HepG2 (cell line): ENCODE data around the gene TRIP4. TPM values are rescaled to one million over a fixed set of nuclear protein-coding genes. Genes with fewer than 3 reads are reported as not detected.
A peak's percentile ranks its signal among the peaks of the same experiment; 100 is the strongest.

ENCODE experiments used
- ARNTL ChIP-seq: sonication (generic); formaldehyde crosslinking; IDR thresholded peaks from 2 replicates; pipeline ENCODE4 v1.4.0; 2020; ENCODE audit warnings: mild to moderate bottlenecking, missing genetic modification reagents
- DMTF1 ChIP-seq: sonication (generic); formaldehyde crosslinking; IDR thresholded peaks from 2 replicates; pipeline ENCODE4 v1.4.0; 2020; ENCODE audit warnings: mild to moderate bottlenecking, missing genetic modification reagents
- FOXA1 ChIP-seq, 2 experiments: fragments of 450-650 bp in 1 of 2; sonication (generic) in 1 of 2; formaldehyde crosslinking in 1 of 2; IDR thresholded peaks; 2 replicates each; pipeline versions ENCODE4 v1.4.0 to v1.6.1; 2016 to 2020; ENCODE audit warnings: missing genetic modification reagents in 1 of 2
- MED1 ChIP-seq: sonication (generic); formaldehyde crosslinking; IDR thresholded peaks from 2 replicates; pipeline ENCODE4 v1.4.0; 2020; ENCODE audit warnings: missing genetic modification reagents
- MXD1 ChIP-seq: sonication (generic); formaldehyde crosslinking; IDR thresholded peaks from 2 replicates; pipeline ENCODE4 v1.4.0; 2020; ENCODE audit warnings: mild to moderate bottlenecking, missing genetic modification reagents
- NBN ChIP-seq: fragments of 450-650 bp; conservative IDR thresholded peaks from 2 replicates; pipeline ENCODE4 v1.6.1; 2017
- NFATC3 ChIP-seq: sonication (generic); formaldehyde crosslinking; IDR thresholded peaks from 2 replicates; pipeline ENCODE4 v1.5.1; 2020; ENCODE audit warnings: mild to moderate bottlenecking, missing genetic modification reagents
- NFIC ChIP-seq: IDR thresholded peaks from 2 replicates; pipeline ENCODE4 v1.6.1; 2012; ENCODE audit warnings: mild to moderate bottlenecking, low read length, inconsistent platforms
- PCBP2 ChIP-seq: fragments of 200-400 bp; formaldehyde crosslinking; optimal IDR thresholded peaks from 2 replicates; pipeline ENCODE3; 2018; ENCODE audit warnings: low read length, low read depth; ENCODE audit not compliant: poor library complexity, severe bottlenecking
- PTBP1 ChIP-seq: fragments of 200-400 bp; formaldehyde crosslinking; IDR thresholded peaks from 2 replicates; pipeline ENCODE4 v1.6.1; 2018; ENCODE audit warnings: low read length, low read depth; ENCODE audit not compliant: poor library complexity, severe bottlenecking
- USF2 ChIP-seq, 2 experiments: sonication (generic) in 1 of 2; formaldehyde crosslinking in 1 of 2; IDR thresholded peaks; 2 replicates each; pipeline versions ENCODE4 v1.5.1 to v1.6.1; 2011 to 2020; ENCODE audit warnings: borderline replicate concordance in 1 of 2, low read depth in 1 of 2, low read length in 1 of 2, mild to moderate bottlenecking in 1 of 2, missing genetic modification reagents in 1 of 2, moderate library complexity in 1 of 2
- YY1 ChIP-seq: IDR thresholded peaks from 2 replicates; pipeline ENCODE4 v1.6.1; 2011; ENCODE audit warnings: low read length, low read depth, moderate library complexity, mild to moderate bottlenecking; ENCODE audit not compliant: insufficient read depth, insufficient replicate concordance
- ZBTB34 ChIP-seq: sonication (generic); formaldehyde crosslinking; IDR thresholded peaks from 2 replicates; pipeline ENCODE4 v1.8.0; 2022; ENCODE audit warnings: mild to moderate bottlenecking, missing genetic modification reagents
- ZNF326 ChIP-seq: sonication (generic); formaldehyde crosslinking; IDR thresholded peaks from 2 replicates; pipeline ENCODE4 v1.4.0; 2020; ENCODE audit warnings: missing genetic modification reagents, borderline replicate concordance
- ZNF33B ChIP-seq: sonication (generic); formaldehyde crosslinking; IDR thresholded peaks from 2 replicates; pipeline ENCODE4 v1.5.1; 2020; ENCODE audit warnings: mild to moderate bottlenecking, missing genetic modification reagents
- ZNF574 ChIP-seq: sonication (generic); formaldehyde crosslinking; IDR thresholded peaks from 2 replicates; pipeline ENCODE4 v1.4.0; 2020; ENCODE audit warnings: missing genetic modification reagents
- ZNF768 ChIP-seq: sonication (generic); formaldehyde crosslinking; IDR thresholded peaks from 2 replicates; pipeline ENCODE4 v1.4.0; 2020; ENCODE audit warnings: missing genetic modification reagents
- ZUFSP ChIP-seq: sonication (generic); formaldehyde crosslinking; IDR thresholded peaks from 2 replicates; pipeline ENCODE4 v1.9.0; 2021; ENCODE audit warnings: missing genetic modification reagents, mild to moderate bottlenecking, borderline replicate concordance
- polyA plus RNA-seq, 8 experiments: library from polyadenylated mRNA; depleted of rRNA in 3 of 8; stranded (reverse) in 7 of 8; unstranded in 1 of 8; fragments of >200 nt; fragmentation: Illumina TruSeq in 4 of 8; extraction: Trizol in 4 of 8; gene quantifications; 2 replicates each; pipeline versions ENCODE4 v1.2.1 to v1.2.3, GENCODE V29; 2011 to 2016; ENCODE audit warnings: low read depth in 4 of 8, missing spikeins in 1 of 8, mixed read lengths in 1 of 8; ENCODE audit not compliant: insufficient read depth in 1 of 8
- total RNA-seq, 5 experiments: library from RNA; depleted of rRNA; stranded (reverse); fragments of >200 nt; fragmentation: Illumina TruSeq; extraction: Trizol; gene quantifications; 2 replicates each; pipeline ENCODE4 v1.2.3, GENCODE V29; 2016; ENCODE audit warnings: low read depth in 1 of 5

TRIP4 gene
- total and polyA plus RNA-seq, 2 of the 13 experiments (the other 11 are each of a cell fraction or from before 2014, with no cell fraction given) = 7.1 to 11.8 TPM

- TF ChIP-seq MXD1 (CRISPR knock-in tag) (peak; percentile 57; the same call in 1 of the 2 replicates), USF2 (IDR thresholded peaks at IDR 0.05; ENCODE audit: low read depth, low read length) (no peak), USF2 (CRISPR knock-in tag; IDR thresholded peaks at IDR 0.05; ENCODE audit: borderline replicate concordance) (no peak), DMTF1 (CRISPR knock-in tag) (no peak), ARNTL (no peak), FOXA1 (IDR thresholded peaks at IDR 0.05) (no peak), FOXA1 (CRISPR knock-in tag; IDR thresholded peaks at IDR 0.05) (peak; percentile 57), ZNF574 (peak; percentile 69), NBN (no peak), PCBP2 (no peak), NFIC (no peak), ZNF33B (CRISPR knock-in tag) (no peak), NFATC3 (CRISPR knock-in tag) (no peak), ZBTB34 (CRISPR knock-in tag) (no peak), ZUFSP (no peak), PTBP1 (peak; percentile 73), MED1 (CRISPR knock-in tag) (peak; percentile 76), YY1 (peak; percentile 88), ZNF768 (CRISPR knock-in tag) (peak; percentile 79), ZNF326 (CRISPR knock-in tag) (no peak)
Measured at GRCh38 chr15:64460206-64460723, 72.6 kb downstream of the TRIP4 start, which contains the start of gene ZNF609 (continued).
